Upper lobe of left lung (tissue), 6 donors: ENCODE results near the gene USF2. TPM values are rescaled to one million over a fixed set of nuclear protein-coding genes. Genes with fewer than 3 reads are reported as not detected.

Experiments used
- ATAC-seq, 2 donors: fragments of 200-7000 bp; cut with Tn5 transposase; one replicate each; pipeline ENCODE4 v1.9.1; 2022; ENCODE audit warnings: mild to moderate bottlenecking in 2 of 2, moderate library complexity in 2 of 2; ENCODE audit not compliant: low FRiP score in 2 of 2
- DNase-seq, 2 donors: peaks; one replicate each; pipeline ENCODE4 v3.0.0-alpha.2; 2019 to 2020
- H3K27ac ChIP-seq, 4 donors: fragments of 200-600 bp; sonication (generic); one replicate each; pipeline ENCODE4 v1.5.1; 2016 to 2019
- H3K27me3 ChIP-seq, 4 donors: fragments of 200-600 bp; sonication (generic); one replicate each; pipeline ENCODE4 v1.5.1; 2017 to 2019
- H3K36me3 ChIP-seq, 4 donors: fragments of 200-600 bp; sonication (generic); one replicate each; pipeline ENCODE4 v1.5.1; 2016 to 2019
- H3K4me1 ChIP-seq, 4 donors: fragments of 200-600 bp; sonication (generic); one replicate each; pipeline ENCODE4 v1.5.1; 2018 to 2019
- H3K4me3 ChIP-seq, 4 donors: fragments of 200-600 bp; sonication (generic); one replicate each; pipeline ENCODE4 v1.5.1; 2017 to 2019; ENCODE audit warnings: mild to moderate bottlenecking in 2 of 4, moderate library complexity in 1 of 4
- H3K9me3 ChIP-seq, 4 donors: fragments of 200-600 bp; sonication (generic); one replicate each; pipeline ENCODE4 v1.5.1; 2018 to 2019
- EP300 ChIP-seq, 4 donors: sonication (generic); formaldehyde crosslinking; IDR thresholded peaks; one replicate each; pipeline ENCODE4 v1.5.1; 2017; ENCODE audit warnings: antibody characterized with exemption in 4 of 4, control low read depth in 2 of 4
- POLR2A ChIP-seq, 4 donors: fragments of 450-650 bp; IDR thresholded peaks; one replicate each; pipeline ENCODE4 v1.5.1; 2016 to 2017; ENCODE audit warnings: antibody characterized with exemption in 4 of 4, mild to moderate bottlenecking in 2 of 4
- POLR2AphosphoS5 ChIP-seq, 2 donors: sonication (generic); formaldehyde crosslinking; IDR thresholded peaks; one replicate each; pipeline ENCODE4 v1.5.1; 2017; ENCODE audit warnings: antibody characterized with exemption in 2 of 2
- WGBS, 2 donors: methylation state at CpG; one replicate each; pipeline ENCODE4 v1.1.5; 2017 to 2018; 5-methylcytosine and 5-hydroxymethylcytosine counted together
- total RNA-seq, 6 donors: library from RNA; depleted of rRNA in 4 of 6; stranded (reverse); fragments of >200 nt in 4 of 6; gene quantifications; one replicate each; pipeline versions ENCODE4 v1.1.0 to v1.2.1, GENCODE V29; 2016 to 2021
- TF ChIP-seq, protein P1 (sequence below), 6 experiments: fragments of 450-650 bp in 4 of 6; fragments of 200-600 bp in 2 of 6; sonication (generic) in 2 of 6; IDR thresholded peaks; one replicate each; pipeline ENCODE4 v1.5.1; 2016 to 2019; ENCODE audit warnings: antibody characterized with exemption in 6 of 6
- donor health status: DM: no; HTN: no; CAD: no; lungs with moderate emphysema.
- donor health status: DM: no; HTN: yes; CAD: no; lungs with severe emphysema.

The USF2 gene
- total RNA-seq, 6 donors from 2014 or later, result 96.7 to 289 (median 175) TPM

DNA sequence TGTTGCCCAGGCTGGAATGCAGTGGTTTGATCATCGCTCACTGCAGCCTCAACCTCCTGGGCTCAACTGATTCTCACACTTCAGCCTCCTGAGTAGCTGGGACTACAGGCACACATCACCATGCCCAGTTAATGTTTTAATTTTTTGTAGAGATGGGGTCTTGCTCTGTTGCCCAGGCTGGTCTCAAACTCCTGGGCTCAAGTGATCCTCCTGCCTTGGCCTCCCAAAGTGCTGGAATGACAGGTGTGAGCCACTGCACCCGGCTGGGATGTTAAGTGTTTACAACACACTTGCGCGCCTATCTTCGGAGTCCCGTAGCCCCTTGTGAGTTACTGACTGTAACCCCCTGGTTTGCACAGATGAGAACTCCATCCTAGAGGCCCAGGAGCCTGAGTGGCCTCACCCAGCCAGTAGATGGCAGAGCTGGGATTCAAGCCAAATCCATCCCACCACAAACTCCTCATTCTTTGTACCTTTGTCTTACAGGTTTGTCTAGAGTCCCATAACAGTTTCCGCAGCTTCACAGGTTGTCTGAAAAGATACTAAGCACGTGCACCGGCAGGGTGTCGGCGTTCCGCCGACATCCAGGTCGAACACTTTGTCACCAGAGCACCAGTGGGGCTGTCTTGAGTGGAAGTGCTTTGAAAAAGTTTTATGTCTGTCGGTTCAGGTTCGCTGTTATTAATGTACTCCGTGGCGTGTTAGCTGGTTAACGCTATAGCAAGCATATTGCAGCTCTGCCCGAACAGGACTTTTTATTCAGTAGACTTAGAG, 37.9 kb downstream of the USF2 start:
- Histone ChIP-seq H3K4me1 (peaks cover 0 to 24% (median 9%) of the 10 kb centered on the region in 4 donors), H3K9me3 (no peaks in the 10 kb centered on the region), H3K4me3 (no peak overlapping the region), H3K36me3 (no peaks in the 10 kb centered on the region), H3K27ac (no peak overlapping the region), H3K27me3 (no peaks in the 10 kb centered on the region)
- TF ChIP-seq, protein P1, sequence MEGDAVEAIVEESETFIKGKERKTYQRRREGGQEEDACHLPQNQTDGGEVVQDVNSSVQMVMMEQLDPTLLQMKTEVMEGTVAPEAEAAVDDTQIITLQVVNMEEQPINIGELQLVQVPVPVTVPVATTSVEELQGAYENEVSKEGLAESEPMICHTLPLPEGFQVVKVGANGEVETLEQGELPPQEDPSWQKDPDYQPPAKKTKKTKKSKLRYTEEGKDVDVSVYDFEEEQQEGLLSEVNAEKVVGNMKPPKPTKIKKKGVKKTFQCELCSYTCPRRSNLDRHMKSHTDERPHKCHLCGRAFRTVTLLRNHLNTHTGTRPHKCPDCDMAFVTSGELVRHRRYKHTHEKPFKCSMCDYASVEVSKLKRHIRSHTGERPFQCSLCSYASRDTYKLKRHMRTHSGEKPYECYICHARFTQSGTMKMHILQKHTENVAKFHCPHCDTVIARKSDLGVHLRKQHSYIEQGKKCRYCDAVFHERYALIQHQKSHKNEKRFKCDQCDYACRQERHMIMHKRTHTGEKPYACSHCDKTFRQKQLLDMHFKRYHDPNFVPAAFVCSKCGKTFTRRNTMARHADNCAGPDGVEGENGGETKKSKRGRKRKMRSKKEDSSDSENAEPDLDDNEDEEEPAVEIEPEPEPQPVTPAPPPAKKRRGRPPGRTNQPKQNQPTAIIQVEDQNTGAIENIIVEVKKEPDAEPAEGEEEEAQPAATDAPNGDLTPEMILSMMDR (IDR thresholded peaks at IDR 0.05), result no peak
- no peak for TF ChIP-seq POLR2AphosphoS5 (IDR thresholded peaks at IDR 0.05)
- TF ChIP-seq POLR2A (IDR thresholded peaks at IDR 0.05), result no peak
- TF ChIP-seq EP300 (IDR thresholded peaks at IDR 0.05), result no peak
- no peak for DNase-seq
- no peak for ATAC-seq
- 80 to 88% methylated on average over 20 of the region's 20 CpGs for WGBS, 2 donors

DNA sequence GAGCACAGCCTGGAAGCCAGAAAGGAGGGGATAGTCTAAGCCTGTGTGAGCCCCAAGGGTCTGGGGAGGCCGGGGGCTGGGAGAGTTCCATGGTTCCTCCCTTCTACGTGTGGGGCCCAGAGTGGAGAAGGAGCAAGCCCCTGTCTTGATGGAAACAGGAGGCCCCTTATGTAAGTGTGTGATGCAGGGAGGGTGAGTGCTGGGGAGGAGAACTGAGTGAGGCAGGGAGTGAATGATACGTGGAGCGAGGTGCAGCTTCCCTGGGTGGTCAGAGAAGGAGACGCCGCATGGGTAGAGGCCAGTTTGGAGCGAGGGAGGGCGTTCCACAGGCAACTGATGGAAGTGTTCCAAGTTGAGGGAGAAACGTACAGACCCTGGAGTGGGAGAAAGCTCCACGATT, 39.2 kb downstream of the USF2 start:
- Histone ChIP-seq H3K27ac (no peak overlapping the region), H3K4me3 (no peak overlapping the region), H3K27me3 (no peaks in the 10 kb centered on the region), H3K9me3 (no peaks in the 10 kb centered on the region), H3K36me3 (no peaks in the 10 kb centered on the region), H3K4me1 (peaks cover 0 to 24% (median 9%) of the 10 kb centered on the region in 4 donors)
- no peak for ATAC-seq
- no peak for DNase-seq
- TF ChIP-seq POLR2A (IDR thresholded peaks at IDR 0.05) (no peak), POLR2AphosphoS5 (IDR thresholded peaks at IDR 0.05) (no peak), EP300 (IDR thresholded peaks at IDR 0.05) (no peak)
- TF ChIP-seq, protein P1 (IDR thresholded peaks at IDR 0.05), result no peak
- WGBS, 2 donors, result 72 to 76% methylated on average over 10 of the region's 10 CpGs

DNA sequence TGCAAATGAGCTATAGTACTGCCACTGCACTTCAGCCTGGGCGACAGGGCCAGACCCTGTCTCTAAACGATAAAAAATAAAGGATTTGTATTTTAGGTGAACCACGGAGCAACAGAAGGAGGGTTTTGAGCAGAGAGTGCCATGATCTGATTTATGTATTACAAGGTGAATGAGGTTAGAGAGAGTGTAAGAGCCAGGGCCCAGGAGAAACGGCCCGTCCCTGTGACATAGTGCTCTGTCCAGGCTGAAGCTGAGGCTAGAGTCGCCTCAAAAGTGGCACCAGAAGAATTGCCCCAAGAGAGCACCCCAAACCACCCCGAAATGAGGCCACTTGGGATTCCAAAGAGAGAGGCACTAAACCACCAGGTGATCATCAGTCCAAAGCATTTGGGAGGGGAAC, 40.1 kb downstream of the USF2 start:
- no peaks in the 10 kb centered on the region for H3K36me3 ChIP-seq
- ATAC-seq, result no peak
- TF ChIP-seq POLR2AphosphoS5 (IDR thresholded peaks at IDR 0.05) (no peak), POLR2A (IDR thresholded peaks at IDR 0.05) (no peak), EP300 (IDR thresholded peaks at IDR 0.05) (no peak)
- TF ChIP-seq, protein P1 (IDR thresholded peaks at IDR 0.05), result no peak
- H3K27me3 ChIP-seq, result no peaks in the 10 kb centered on the region
- H3K27ac ChIP-seq, result peak overlapping the region in 2 of 4 donors; percentile 56 to 66
- no peaks in the 10 kb centered on the region for H3K9me3 ChIP-seq
- DNase-seq, result no peak
- peaks cover 0 to 25% (median 12%) of the 10 kb centered on the region in 4 donors for H3K4me1 ChIP-seq
- no peak overlapping the region for H3K4me3 ChIP-seq
- WGBS, 2 donors, result 72 to 82% methylated on average over 7 of the region's 7 CpGs

DNA sequence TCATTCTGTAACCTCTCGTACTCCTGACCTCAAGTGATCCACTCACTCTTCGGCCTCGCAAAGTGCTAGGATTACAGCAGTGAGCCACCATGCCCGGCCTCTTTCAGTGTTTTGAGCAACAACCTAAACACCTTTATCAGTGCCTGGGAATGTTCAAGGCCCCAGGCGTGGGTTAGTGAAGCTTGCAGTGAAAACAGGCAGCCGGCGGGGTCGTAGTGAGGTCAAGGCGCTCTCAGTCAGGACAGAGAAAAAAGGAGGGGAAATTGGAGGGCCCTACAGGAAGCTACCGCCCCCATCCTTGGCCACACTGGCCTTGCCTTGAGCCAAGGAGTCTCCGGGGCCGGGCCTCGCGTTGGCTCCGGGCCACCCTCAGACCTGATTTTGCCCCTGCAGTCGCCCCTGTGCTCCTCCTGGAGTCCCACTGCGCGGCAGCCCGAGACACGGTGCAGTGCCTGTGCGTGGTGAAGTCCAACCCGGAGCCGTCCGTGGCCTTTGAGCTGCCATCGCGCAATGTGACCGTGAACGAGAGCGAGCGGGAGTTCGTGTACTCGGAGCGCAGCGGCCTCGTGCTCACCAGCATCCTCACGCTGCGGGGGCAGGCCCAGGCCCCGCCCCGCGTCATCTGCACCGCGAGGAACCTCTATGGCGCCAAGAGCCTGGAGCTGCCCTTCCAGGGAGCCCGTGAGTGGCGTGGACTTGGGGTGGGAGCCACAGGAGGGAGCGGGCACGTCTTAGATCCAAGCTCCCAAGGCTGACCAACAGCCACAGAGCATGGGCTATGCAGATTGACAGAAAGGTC, 40.9 kb downstream of the USF2 start:
- 55 to 61% methylated on average over 11 to 39 of the region's 47 CpGs for WGBS, 2 donors
- H3K9me3 ChIP-seq, result no peaks in the 10 kb centered on the region
- ATAC-seq (peak in 1 of 2 donors; percentile 19), DNase-seq (peak; percentile 42 to 79)
- peak overlapping the region in 1 of 4 donors; percentile 23 for H3K4me3 ChIP-seq
- H3K36me3 ChIP-seq, result no peaks in the 10 kb centered on the region
- no peaks in the 10 kb centered on the region for H3K27me3 ChIP-seq
- peak overlapping the region in 2 of 4 donors; percentile 56 to 66 for H3K27ac ChIP-seq
- peaks cover 0 to 25% (median 12%) of the 10 kb centered on the region in 4 donors for H3K4me1 ChIP-seq
- TF ChIP-seq POLR2AphosphoS5 (IDR thresholded peaks at IDR 0.05), result no peak
- TF ChIP-seq EP300 (IDR thresholded peaks at IDR 0.05), result no peak
- TF ChIP-seq, protein P1 (IDR thresholded peaks at IDR 0.05), result no peak
- TF ChIP-seq POLR2A (IDR thresholded peaks at IDR 0.05), result no peak
